Measurements from ENCODE around the gene GPR89A.

DNA sequence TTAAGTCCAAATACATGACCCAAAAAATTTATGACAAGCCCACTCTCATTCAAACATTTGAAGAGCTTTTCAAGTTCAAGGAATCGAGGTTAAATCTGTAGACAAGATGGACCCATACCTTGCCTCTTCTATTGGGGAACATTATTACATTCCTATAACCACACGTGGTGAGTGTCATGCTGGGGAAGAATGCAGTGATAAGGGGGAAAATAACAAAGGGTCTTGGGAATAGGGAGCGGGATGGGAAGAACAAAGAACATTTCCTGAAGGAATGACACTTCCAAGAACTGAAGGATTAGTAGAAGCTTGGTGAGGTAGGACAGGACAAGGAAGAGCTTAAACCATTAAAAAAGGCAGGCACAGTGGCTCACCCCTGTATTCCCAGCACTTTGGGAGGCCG is 80.5 kb downstream of the GPR89A start:
- TF ChIP-seq CREB5 (CRISPR knock-in tag; IDR thresholded peaks at IDR 0.05; ENCODE audit: low read depth): no peak
- TF ChIP-seq RARB (CRISPR knock-in tag; IDR thresholded peaks at IDR 0.05): no peak
- no peak for TF ChIP-seq PPARA (CRISPR knock-in tag; IDR thresholded peaks at IDR 0.05; ENCODE audit: borderline replicate concordance)
- TF ChIP-seq ZC3H10 (CRISPR knock-in tag; IDR thresholded peaks at IDR 0.05): no peak

All from SK-N-SH treated with all-trans-retinoic acid at 6 μM for 48 hours (cell line).